ENCODE measurements around the gene TOP3B. TPM values are rescaled to one million over a fixed set of nuclear protein-coding genes. Genes with fewer than 3 reads are reported as not detected.

The TOP3B gene
- total and polyA plus RNA-seq, 9 of the 15 experiments (the other 6 are each of a cell fraction or from before 2014, with no cell fraction given), result 3.0 to 188 (median 112) TPM

GRCh38 chr22:21918466-21919185 is 64.0 kb downstream of the TOP3B start (continued):
- TF ChIP-seq NR3C1 (CRISPR knock-in tag; IDR thresholded peaks at IDR 0.05) (0 out of 2 replicates have a peak, but pooled peaks have one; percentile 39), RBM39 (optimal IDR thresholded peaks at IDR 0.05; ENCODE audit: low read depth, low read length) (peak; percentile 8), ATF3 (IDR thresholded peaks at IDR 0.05) (no peak), ATF3 (CRISPR knock-in tag; conservative IDR thresholded peaks at IDR 0.05) (0 out of 2 replicates have a peak, but pooled peaks have one; percentile 22), KDM2B (CRISPR knock-in tag; IDR thresholded peaks at IDR 0.05) (no peak), E2F3 (CRISPR knock-in tag; IDR thresholded peaks at IDR 0.05) (0 out of 2 replicates have a peak, but pooled peaks have one; percentile 21), PHB2 (IDR thresholded peaks at IDR 0.05; ENCODE audit: low read depth) (no peak), RCOR1 (IDR thresholded peaks at IDR 0.05; ENCODE audit: borderline replicate concordance in 1 of 2, low read depth in 2 of 2, low read length in 2 of 2) (no peak), HDAC8 (tag; IDR thresholded peaks at IDR 0.05) (0 out of 2 replicates have a peak, but pooled peaks have one; percentile 54), YY1 (IDR thresholded peaks at IDR 0.05; ENCODE audit: borderline replicate concordance in 1 of 3, control insufficient read depth in 1 of 3, extremely low read depth in 1 of 3, insufficient read depth in 3 of 3, insufficient read length in 1 of 3, insufficient replicate concordance in 2 of 3, low read depth in 1 of 3, low read length in 2 of 3) (no peak), E4F1 (CRISPR knock-in tag; IDR thresholded peaks at IDR 0.05; ENCODE audit: borderline replicate concordance) (no peak), SREBF1 (IDR thresholded peaks at IDR 0.05; ENCODE audit: borderline replicate concordance, low read depth, low read length) (no peak), TRIM24 (IDR thresholded peaks at IDR 0.05) (0 out of 4 replicates have a peak, but pooled peaks of 1 of the 2 experiments have one; percentile 9), ZNF584 (CRISPR knock-in tag; IDR thresholded peaks at IDR 0.05; ENCODE audit: low read depth) (no peak), ZNF785 (CRISPR knock-in tag; IDR thresholded peaks at IDR 0.05) (peak; percentile 10; the same call in 1 of the 2 replicates), TGIF2 (CRISPR knock-in tag; IDR thresholded peaks at IDR 0.05) (no peak), CEBPG (CRISPR knock-in tag; IDR thresholded peaks at IDR 0.05) (peak; percentile 67), CEBPG (tag; conservative IDR thresholded peaks at IDR 0.05 in 1 of 2, IDR thresholded peaks at IDR 0.05 in 1 of 2) (no peak), POLR2A (conservative IDR thresholded peaks at IDR 0.05) (0 out of 2 replicates have a peak, but pooled peaks have one; percentile 20), ZSCAN32 (CRISPR knock-in tag; IDR thresholded peaks at IDR 0.05) (0 out of 2 replicates have a peak, but pooled peaks have one; percentile 7), CBFA2T2 (conservative IDR thresholded peaks at IDR 0.05) (0 out of 2 replicates have a peak, but pooled peaks have one; percentile 1), HNRNPH1 (optimal IDR thresholded peaks at IDR 0.05; ENCODE audit: low read depth, low read length) (no peak), ZNF140 (CRISPR knock-in tag; IDR thresholded peaks at IDR 0.05) (no peak)
